ENCODE results near the gene GABBR2.

GABBR2 gene

DNA sequence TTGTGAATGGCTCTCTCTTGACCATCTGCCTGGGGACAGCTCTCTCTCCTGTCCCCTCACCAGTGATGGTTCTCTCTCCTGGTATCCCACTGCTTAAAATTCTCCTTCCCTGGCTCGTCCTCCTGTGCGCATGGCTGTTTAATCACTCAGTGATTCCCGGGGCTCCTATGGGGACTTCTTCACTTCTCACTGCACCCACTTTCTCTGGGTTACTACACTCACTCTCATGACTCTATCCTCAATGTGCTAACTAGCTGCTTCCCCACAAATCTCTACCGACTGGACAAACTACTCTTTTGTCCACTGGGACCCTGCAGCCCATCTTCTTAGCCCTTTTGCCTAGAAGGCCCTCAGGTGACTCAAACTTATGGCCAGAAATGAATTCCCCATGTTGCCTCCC is 364.2 kb downstream of the GABBR2 start:
- peaks cover 42% of the 10 kb centered on the region for H3K27me3 Mint-ChIP-seq
- peaks cover 7% of the 10 kb centered on the region for H3K9me3 Mint-ChIP-seq
- H3K4me3 Mint-ChIP-seq, result no peak overlapping the region
- no peaks in the 10 kb centered on the region for H3K4me1 Mint-ChIP-seq (ENCODE audit: low read depth)
- no peak overlapping the region for H3K27ac Mint-ChIP-seq
- H3K36me3 Mint-ChIP-seq (ENCODE audit: low read depth), result no peaks in the 10 kb centered on the region

DNA sequence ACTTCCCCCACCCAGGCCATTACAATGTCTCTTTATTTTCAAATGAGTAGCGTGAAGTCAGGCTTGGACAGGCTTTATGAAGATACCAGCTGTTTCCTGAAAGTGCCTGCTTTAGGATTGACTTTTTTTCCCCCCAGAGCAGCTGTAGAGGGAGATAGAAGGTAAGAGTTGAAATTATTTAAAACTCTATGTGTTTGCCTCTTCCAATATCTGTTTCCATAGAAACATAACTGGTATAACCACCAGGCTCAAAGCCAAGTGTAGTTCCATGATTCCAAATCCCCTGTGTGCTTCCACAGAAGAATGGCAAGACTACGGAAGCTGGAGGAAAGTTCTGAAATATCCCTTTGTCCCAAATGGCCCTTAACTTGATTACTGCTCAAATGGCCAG is 365.9 kb downstream of the GABBR2 start:
- H3K9me3 Mint-ChIP-seq, result peaks cover 3% of the 10 kb centered on the region
- no peaks in the 10 kb centered on the region for H3K36me3 Mint-ChIP-seq (ENCODE audit: low read depth)
- H3K27me3 Mint-ChIP-seq, result peaks cover 35% of the 10 kb centered on the region

DNA sequence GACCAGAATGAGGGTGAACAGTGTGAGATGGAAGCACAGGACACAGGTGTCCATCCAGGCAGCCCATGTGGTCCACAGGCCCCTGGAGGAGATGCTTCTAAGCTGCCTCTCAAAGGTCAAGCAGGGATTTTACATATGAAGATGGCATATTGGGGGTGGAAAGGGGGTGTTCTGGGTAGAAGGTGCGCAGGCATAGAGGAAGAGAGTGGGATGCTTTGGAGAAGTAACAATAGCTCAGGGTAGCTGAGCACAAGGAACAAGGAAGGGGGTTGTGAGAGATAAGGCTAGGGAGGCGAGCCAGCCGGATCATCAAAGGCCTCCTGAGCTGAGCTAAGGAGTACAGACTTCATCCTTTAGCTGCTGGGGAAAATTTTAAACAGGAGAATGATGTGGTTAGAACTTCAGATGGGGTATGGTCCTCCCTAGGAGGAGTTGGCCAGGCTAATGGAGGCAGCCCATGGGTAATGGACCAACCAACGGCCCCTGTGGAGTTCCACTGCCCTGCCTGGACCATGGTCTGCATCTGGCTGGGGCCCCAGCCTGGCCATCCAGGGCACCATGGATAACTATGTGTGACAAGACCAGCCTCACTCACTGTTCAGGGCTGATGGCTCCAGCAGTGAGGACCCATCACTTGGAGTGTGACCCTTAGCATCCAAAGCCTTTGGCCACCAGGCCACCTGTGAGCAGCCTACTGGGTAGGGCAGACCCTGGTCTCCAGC is 366.5 kb downstream of the GABBR2 start:
- peaks cover 3% of the 10 kb centered on the region for H3K9me3 Mint-ChIP-seq

More for the DNA sequence above, 365.9 kb downstream of the GABBR2 start:
- Mint-ChIP-seq H3K4me3 (no peak overlapping the region), H3K27ac (no peak overlapping the region), H3K4me1 (ENCODE audit: low read depth) (no peaks in the 10 kb centered on the region)

DNA sequence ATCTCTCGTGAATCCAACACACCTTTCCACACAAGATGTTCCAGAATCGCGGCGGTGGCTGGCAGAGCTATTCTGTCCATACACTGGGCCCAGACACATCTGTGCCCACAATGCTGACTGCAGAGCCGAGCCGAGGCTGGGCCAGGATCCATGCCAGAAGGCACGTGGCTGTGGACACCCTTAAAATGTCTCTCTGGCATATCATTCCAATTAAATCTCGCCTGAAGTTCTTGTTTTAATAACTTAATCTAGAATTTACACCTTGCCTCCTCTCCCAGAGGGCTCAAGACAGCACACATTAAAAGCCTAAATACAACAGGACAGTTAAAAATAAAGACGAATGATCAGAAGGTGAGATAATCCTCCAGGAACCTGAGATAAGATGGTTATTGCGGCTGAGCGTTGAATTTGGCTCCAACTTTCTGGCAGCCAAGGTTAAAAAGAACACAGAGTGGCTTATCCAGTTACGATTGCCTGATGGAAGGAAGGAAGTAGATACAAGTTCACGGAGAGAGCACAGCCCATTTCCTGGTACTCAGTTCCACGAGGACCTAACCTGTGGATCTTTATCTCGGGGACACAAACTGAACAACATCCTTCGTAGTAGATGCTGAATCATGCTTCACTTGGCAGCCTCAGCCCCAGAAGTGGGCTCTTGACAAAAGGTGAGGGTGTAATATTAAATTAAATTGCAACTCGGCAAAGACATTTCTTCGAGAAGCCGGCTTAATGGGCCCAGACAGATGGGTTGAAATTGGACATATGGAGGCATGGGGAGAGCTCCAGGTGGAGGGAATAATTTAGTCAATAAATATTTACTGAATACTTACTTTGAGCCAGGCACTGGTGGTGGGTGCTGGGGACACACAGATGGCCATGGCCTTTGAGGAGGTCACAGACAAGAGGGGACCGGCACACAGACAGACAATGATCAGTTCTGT is 367.3 kb downstream of the GABBR2 start:
- no peaks in the 10 kb centered on the region for H3K4me1 Mint-ChIP-seq (ENCODE audit: low read depth)
- H3K27ac Mint-ChIP-seq, result no peak overlapping the region
- no peak overlapping the region for H3K4me3 Mint-ChIP-seq
- H3K9me3 Mint-ChIP-seq, result peaks cover 3% of the 10 kb centered on the region
- no peaks in the 10 kb centered on the region for H3K36me3 Mint-ChIP-seq (ENCODE audit: low read depth)
- H3K27me3 Mint-ChIP-seq, result peaks cover 41% of the 10 kb centered on the region

More for the DNA sequence above, 366.5 kb downstream of the GABBR2 start:
- Mint-ChIP-seq H3K4me1 (ENCODE audit: low read depth) (no peaks in the 10 kb centered on the region), H3K27me3 (peaks cover 36% of the 10 kb centered on the region), H3K4me3 (no peak overlapping the region), H3K27ac (no peak overlapping the region), H3K36me3 (ENCODE audit: low read depth) (no peaks in the 10 kb centered on the region)

DNA sequence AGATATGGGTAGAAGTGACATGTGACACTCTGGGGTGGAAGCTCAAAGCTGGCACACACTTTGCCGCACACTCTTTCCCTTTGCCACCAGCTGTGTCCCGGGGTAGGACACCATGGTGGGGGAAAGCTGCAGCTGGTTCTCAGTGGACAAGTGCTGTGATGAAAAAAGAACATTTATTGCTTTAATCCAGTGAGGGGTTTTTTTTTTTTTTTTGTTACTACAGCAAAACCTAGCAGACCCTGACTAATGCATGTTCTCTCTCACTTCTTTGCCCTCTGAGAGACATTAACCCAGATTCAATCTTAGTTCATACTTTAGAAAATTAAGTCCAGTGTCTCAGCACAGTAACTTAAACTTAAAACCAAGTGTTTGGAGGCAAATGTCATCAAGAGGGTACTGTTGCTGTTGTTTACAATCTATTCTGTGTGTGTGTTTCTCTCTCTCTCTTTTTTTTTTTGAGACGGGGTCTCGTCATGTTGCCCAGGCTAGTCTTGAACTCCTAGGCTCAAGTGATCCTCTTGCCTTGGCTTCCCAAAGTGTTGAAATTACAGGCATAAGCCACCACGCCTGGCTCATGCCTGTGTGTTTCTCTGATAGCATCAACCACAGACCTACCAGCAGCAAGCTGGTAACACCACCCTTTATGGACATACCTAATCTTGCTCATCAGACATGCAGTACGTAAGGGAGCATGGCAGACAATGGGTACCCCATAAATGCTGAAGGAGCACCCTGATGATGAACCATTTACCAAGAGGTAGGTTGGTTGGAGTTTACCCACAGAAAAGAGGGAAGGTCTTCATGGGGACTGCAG is 368.5 kb downstream of the GABBR2 start:
- H3K4me1 Mint-ChIP-seq (ENCODE audit: low read depth), result no peaks in the 10 kb centered on the region
- H3K9me3 Mint-ChIP-seq, result peaks cover 3% of the 10 kb centered on the region
- peaks cover 49% of the 10 kb centered on the region for H3K27me3 Mint-ChIP-seq
- no peaks in the 10 kb centered on the region for H3K36me3 Mint-ChIP-seq (ENCODE audit: low read depth)
- no peak overlapping the region for H3K27ac Mint-ChIP-seq
- no peak overlapping the region for H3K4me3 Mint-ChIP-seq

DNA sequence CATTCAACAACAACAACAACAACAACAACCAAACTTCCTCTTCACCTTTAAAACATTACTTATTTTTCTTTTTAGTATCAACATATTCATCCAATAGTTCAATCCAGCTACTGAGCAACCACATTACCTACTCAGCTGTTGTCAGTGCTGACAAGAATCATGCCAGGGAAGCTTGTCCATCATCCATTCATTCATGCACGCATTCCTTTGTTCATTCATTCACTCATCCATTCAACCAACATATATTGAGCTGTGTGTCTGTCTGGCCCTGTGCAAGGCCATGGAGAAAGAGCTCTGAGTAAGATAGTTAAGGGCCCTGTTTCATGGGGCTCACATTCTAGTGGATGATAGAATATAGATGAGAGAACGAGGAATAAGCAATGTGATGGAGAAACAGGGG is 373.1 kb downstream of the GABBR2 start:
- H3K4me3 Mint-ChIP-seq, result no peak overlapping the region
- no peak overlapping the region for H3K27ac Mint-ChIP-seq
- H3K36me3 Mint-ChIP-seq (ENCODE audit: low read depth), result no peaks in the 10 kb centered on the region
- H3K4me1 Mint-ChIP-seq (ENCODE audit: low read depth), result no peaks in the 10 kb centered on the region
- H3K27me3 Mint-ChIP-seq, result peaks cover 28% of the 10 kb centered on the region
- H3K9me3 Mint-ChIP-seq, result peaks cover 3% of the 10 kb centered on the region

DNA sequence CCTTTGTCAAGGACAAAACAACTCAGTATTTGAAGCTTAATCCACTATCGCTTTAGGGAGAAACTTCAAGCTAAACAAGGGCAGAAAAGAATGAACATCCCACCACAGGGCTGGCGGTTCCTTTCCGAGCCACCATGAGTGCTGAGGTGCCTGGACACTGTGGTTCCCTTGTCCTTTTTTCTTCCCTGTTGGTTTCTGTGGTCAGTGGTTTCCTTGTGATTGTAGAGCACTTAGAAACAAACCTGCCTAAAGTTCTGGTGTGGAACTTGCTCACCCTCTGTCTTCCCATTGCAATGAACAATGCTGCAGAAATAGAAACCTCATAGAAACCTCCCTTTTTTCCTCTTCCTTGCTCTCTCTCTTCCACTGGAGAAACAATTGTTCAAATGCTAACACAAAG is 373.9 kb downstream of the GABBR2 start:
- no peaks in the 10 kb centered on the region for H3K4me1 Mint-ChIP-seq (ENCODE audit: low read depth)
- H3K36me3 Mint-ChIP-seq (ENCODE audit: low read depth), result no peaks in the 10 kb centered on the region
- H3K27ac Mint-ChIP-seq, result no peak overlapping the region
- H3K9me3 Mint-ChIP-seq, result peaks cover 1% of the 10 kb centered on the region
- H3K27me3 Mint-ChIP-seq, result peaks cover 28% of the 10 kb centered on the region
- no peak overlapping the region for H3K4me3 Mint-ChIP-seq

DNA sequence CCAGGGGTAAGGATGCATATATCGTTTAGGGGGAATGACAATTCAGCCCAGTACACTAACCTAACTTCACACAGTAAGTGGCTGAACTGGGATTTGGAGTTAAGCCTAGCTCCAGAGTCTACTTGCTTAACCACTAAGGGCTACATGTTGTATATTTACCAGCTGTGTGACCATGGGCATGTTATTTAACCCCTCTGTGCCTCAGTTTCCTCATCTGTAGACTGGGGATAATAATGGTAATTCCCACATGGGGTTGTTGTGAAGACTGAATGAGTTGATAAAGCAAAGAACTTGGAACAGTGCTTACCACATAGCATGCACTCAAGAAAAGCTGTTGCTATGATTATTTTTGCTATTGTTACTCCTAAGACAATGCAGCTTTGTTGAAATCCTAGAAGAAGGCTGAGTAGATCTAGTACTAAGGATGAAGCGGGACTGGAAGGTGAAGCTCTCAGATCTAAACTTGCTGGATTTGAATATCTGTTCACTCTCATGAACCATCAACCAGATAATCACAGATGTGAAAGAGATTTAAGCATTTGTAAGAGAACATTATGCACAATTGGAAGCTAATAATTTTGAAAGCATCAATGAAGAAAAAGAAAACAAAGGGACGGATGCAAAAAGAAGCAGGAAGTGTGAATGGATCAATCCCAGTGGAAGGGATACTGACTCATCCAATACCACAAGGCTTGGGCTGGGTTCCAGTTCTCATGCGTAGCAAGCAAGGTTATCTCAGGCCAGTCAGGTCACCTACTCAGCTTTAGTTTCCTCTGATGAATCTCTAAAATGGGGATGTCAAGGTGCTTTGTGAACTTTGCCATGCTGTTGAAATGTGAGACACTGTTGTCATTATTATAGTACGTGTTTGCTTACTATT is 374.8 kb downstream of the GABBR2 start:
- Mint-ChIP-seq H3K4me1 (ENCODE audit: low read depth) (no peaks in the 10 kb centered on the region), H3K9me3 (no peaks in the 10 kb centered on the region), H3K27me3 (peaks cover 23% of the 10 kb centered on the region), H3K36me3 (ENCODE audit: low read depth) (no peaks in the 10 kb centered on the region), H3K4me3 (no peak overlapping the region), H3K27ac (no peak overlapping the region)

DNA sequence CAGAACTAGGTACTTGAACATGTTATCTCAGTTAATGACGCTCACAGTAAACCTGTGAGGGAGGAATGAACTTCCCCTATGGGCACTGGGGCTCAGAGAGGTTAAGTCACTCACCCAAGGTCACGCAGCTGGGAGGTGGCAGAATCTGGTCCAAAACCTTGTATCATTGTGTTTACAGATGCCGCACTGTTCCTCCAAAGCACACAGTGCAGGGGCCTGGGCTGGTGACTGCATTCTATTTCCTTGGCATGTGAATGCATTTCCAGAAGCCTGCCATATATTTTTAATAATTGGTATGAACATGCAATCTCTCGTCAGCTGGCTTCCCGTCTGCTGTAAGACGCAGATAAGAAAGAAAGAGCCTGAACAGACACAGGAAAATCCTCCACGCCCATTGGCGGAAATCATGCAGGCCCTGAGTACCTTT is 376.3 kb downstream of the GABBR2 start:
- Mint-ChIP-seq H3K36me3 (ENCODE audit: low read depth) (no peaks in the 10 kb centered on the region), H3K27ac (no peak overlapping the region), H3K4me1 (ENCODE audit: low read depth) (no peaks in the 10 kb centered on the region), H3K9me3 (no peaks in the 10 kb centered on the region), H3K4me3 (no peak overlapping the region), H3K27me3 (peaks cover 23% of the 10 kb centered on the region)

DNA sequence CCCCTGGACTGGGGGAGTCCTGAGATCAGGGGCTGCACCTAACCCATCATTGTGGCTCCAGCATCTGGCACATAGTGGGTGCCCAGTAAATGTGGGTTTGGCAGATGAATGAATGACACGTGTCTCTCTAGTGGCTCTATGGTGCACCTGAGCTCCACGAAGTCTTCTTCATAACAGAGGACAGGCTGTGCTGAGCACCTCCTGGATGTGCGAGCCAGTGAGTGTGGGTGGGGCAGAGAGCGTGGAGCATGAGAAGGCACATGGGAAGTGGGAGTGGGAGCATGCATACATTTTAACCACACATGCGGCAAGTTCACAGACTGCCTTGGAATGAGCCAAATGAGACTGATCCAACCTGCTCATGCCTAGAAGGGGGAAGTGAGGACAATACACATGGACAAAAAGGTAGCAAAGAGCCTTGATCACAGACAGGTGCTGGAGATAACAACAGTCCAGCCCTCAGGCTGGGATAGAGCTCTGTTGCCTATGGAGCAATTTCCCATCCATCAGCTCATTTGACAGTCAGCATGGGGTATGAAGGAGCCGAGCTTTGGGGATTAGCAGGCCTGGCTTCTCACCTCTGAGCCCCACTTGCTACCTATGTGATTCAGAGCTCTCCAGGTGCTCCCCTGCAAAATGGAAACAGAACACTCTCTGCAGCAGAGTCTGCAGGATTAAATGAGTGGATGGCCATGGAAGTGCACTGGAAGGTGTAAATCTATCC is 377.0 kb downstream of the GABBR2 start:
- Mint-ChIP-seq H3K4me1 (ENCODE audit: low read depth) (no peaks in the 10 kb centered on the region), H3K27ac (no peak overlapping the region), H3K36me3 (ENCODE audit: low read depth) (no peaks in the 10 kb centered on the region), H3K9me3 (no peaks in the 10 kb centered on the region), H3K27me3 (peaks cover 19% of the 10 kb centered on the region), H3K4me3 (no peak overlapping the region)

DNA sequence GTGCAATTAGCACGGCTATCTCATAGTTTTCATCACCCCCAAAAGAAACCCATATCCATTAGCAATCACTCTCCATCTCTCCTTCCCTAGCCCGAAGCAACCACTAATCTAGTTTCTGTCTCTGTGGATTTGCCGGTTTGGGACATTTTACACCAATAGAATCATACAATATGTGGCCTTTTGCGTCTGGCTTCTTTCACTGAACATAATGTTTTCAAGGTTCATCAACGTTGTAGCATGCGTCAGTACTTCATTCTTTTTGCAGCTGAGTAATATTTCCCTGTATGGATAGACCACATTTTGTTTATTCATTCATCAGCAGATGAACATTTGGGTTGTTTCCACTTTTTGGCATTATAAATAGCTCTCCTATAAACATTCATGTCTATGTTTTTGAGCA is 377.9 kb downstream of the GABBR2 start:
- H3K4me3 Mint-ChIP-seq, result no peak overlapping the region
- no peak overlapping the region for H3K27ac Mint-ChIP-seq
- H3K36me3 Mint-ChIP-seq (ENCODE audit: low read depth), result no peaks in the 10 kb centered on the region
- H3K9me3 Mint-ChIP-seq, result no peaks in the 10 kb centered on the region
- H3K4me1 Mint-ChIP-seq (ENCODE audit: low read depth), result no peaks in the 10 kb centered on the region
- H3K27me3 Mint-ChIP-seq, result peaks cover 12% of the 10 kb centered on the region

DNA sequence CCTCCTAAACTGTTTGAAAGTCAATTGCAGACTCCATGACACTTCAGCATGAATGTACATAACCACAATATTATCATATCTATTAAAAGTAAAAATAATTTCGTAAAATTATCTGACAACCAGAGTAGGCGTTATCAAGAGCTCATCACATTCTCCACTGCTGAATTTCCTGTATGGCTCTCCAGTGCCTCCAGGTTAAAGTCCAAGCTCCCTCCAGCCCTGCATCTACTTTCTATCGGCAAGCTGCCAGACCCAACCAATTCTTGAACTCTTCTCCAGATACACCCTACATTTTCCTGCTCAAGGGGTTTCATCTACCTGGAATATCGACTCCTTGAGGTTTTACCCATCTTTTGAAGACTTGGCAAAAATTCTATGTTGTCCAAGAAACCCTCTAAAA is 378.8 kb downstream of the GABBR2 start:
- H3K27me3 Mint-ChIP-seq, result peaks cover 8% of the 10 kb centered on the region

DNA sequence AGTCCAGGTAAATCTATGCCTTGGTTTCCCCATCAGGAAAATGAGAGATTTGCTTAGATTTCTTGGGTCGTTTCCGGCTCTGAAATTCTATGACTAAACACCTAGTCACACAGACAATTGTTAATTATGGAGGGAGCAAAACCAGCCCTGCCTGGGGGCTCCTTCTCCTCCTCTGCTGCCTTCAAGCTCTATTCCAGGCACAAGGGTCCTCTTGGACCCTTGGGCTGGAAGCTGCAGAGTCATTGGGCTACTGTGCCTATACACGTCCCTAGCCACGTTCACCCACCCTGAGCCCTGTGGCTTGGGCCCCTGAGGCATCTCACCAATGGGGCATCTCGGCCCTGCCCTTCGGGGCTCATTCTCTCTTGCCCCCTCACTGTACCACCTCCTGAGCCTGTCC is 379.5 kb downstream of the GABBR2 start:
- Mint-ChIP-seq H3K36me3 (ENCODE audit: low read depth) (no peaks in the 10 kb centered on the region), H3K4me1 (ENCODE audit: low read depth) (no peaks in the 10 kb centered on the region), H3K27ac (no peak overlapping the region), H3K9me3 (no peaks in the 10 kb centered on the region), H3K27me3 (peaks cover 8% of the 10 kb centered on the region), H3K4me3 (no peak overlapping the region)

More for the DNA sequence above, 378.8 kb downstream of the GABBR2 start:
- Mint-ChIP-seq H3K4me1 (ENCODE audit: low read depth) (no peaks in the 10 kb centered on the region), H3K36me3 (ENCODE audit: low read depth) (no peaks in the 10 kb centered on the region), H3K4me3 (no peak overlapping the region), H3K27ac (no peak overlapping the region), H3K9me3 (no peaks in the 10 kb centered on the region)

Measured in stimulated activated naive CD8-positive, alpha-beta T cell treated with anti-CD3 and anti-CD28 coated beads, Interleukin-15, Interleukin-2, amounts not matched to agents 100 ng/mL and 50 ng/mL, for 24 hours (primary cell).